T-helper 2 cell treated with Interferon-gamma antibody and Interleukin-4, amounts not matched to agents 5 μg/mL and 100 μg/mL, for 36 hours (primary cell): Measurements from ENCODE around the gene DLL1.

Experiments used
- DNase-seq: peaks from one replicate; pipeline ENCODE4 v3.0.0; 2021; ENCODE audit warnings: low spot score
- H3K27ac Mint-ChIP-seq: one replicate; pipeline ENCODE4 v1.8.0; 2021; ENCODE audit warnings: mild to moderate bottlenecking, mixed read lengths
- H3K27me3 Mint-ChIP-seq: one replicate; pipeline ENCODE4 v1.8.0; 2021; ENCODE audit warnings: low read depth, mixed read lengths
- H3K36me3 Mint-ChIP-seq: one replicate; pipeline ENCODE4 v1.8.0; 2021; ENCODE audit warnings: low read depth, mixed read lengths
- H3K4me1 Mint-ChIP-seq: one replicate; pipeline ENCODE4 v1.8.0; 2021; ENCODE audit warnings: low read depth, mixed read lengths
- H3K4me3 Mint-ChIP-seq: one replicate; pipeline ENCODE4 v1.8.0; 2022; ENCODE audit warnings: mild to moderate bottlenecking, moderate library complexity, mixed read lengths
- H3K9me3 Mint-ChIP-seq: one replicate; pipeline ENCODE4 v1.8.0; 2021; ENCODE audit warnings: mixed read lengths

The DLL1 gene

GRCh38 chr6:170261643-170262488 lies 29.0 kb downstream of the DLL1 start:
- H3K27me3 Mint-ChIP-seq: peaks cover 36% of the 10 kb centered on the region
- DNase-seq: no peak
- no peaks in the 10 kb centered on the region for H3K9me3 Mint-ChIP-seq
- no peaks in the 10 kb centered on the region for H3K4me1 Mint-ChIP-seq
- H3K27ac Mint-ChIP-seq: no peak overlapping the region
- no peaks in the 10 kb centered on the region for H3K36me3 Mint-ChIP-seq
- H3K4me3 Mint-ChIP-seq: no peak overlapping the region

- no peaks in the 10 kb centered on the region for H3K36me3 Mint-ChIP-seq
- no peak for DNase-seq
- H3K9me3 Mint-ChIP-seq: no peaks in the 10 kb centered on the region
- H3K4me1 Mint-ChIP-seq: no peaks in the 10 kb centered on the region
- no peak overlapping the region for H3K27ac Mint-ChIP-seq
- H3K27me3 Mint-ChIP-seq: peaks cover 30% of the 10 kb centered on the region
- no peak overlapping the region for H3K4me3 Mint-ChIP-seq
Measured at GRCh38 chr6:170260686-170261085, 30.2 kb downstream of the DLL1 start.

DNA sequence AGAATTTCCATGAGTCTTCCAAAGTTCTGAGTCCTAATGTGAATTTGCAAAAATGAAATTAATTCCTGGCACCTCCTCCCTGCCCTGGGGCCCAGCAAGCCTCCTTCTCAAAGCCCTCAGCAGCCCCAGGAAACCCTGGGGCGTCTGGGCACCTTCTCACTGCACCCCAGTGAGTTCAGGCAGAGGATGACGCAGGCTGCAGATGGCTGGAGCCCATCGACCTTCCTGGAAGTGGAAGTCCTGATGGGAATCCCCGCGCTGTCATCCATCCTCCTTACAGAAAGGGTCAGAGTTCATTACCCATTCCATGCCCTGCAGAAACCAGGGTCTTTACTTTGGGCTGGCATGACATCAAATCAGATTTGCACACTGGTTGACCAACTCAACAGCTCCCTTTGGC lies 31.6 kb downstream of the DLL1 start:
- Mint-ChIP-seq H3K27ac (no peak overlapping the region), H3K4me1 (no peaks in the 10 kb centered on the region), H3K9me3 (no peaks in the 10 kb centered on the region), H3K27me3 (peaks cover 23% of the 10 kb centered on the region), H3K4me3 (no peak overlapping the region), H3K36me3 (no peaks in the 10 kb centered on the region)
- no peak for DNase-seq

- Mint-ChIP-seq H3K4me3 (no peak overlapping the region), H3K27ac (no peak overlapping the region), H3K27me3 (peaks cover 20% of the 10 kb centered on the region), H3K9me3 (no peaks in the 10 kb centered on the region), H3K36me3 (no peaks in the 10 kb centered on the region), H3K4me1 (no peaks in the 10 kb centered on the region)
- DNase-seq: no peak
Measured at GRCh38 chr6:170258407-170258806, 32.5 kb downstream of the DLL1 start.

DNA sequence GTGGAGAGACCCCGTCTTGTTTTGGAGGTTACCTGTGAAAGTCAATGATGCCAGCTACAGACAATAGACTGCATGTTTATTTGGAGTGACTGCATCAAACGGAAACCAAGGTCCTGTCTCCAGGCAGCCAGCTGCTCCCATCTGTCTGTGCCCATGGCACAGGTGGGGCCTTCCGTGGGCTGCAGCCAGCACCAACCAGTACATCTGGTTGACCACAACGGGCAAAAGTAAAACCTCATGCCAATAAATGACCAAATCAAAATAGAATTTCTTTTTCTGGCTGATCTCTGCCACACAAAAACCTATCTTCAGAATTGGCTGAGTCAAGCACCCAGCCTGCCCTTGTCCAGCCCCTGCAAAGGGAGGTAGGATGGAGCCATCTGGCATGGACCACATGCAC lies 33.5 kb downstream of the DLL1 start:
- no peaks in the 10 kb centered on the region for H3K4me1 Mint-ChIP-seq
- DNase-seq: no peak
- H3K9me3 Mint-ChIP-seq: no peaks in the 10 kb centered on the region
- H3K4me3 Mint-ChIP-seq: no peak overlapping the region
- H3K27me3 Mint-ChIP-seq: peaks cover 17% of the 10 kb centered on the region
- no peaks in the 10 kb centered on the region for H3K36me3 Mint-ChIP-seq
- H3K27ac Mint-ChIP-seq: no peak overlapping the region

DNA sequence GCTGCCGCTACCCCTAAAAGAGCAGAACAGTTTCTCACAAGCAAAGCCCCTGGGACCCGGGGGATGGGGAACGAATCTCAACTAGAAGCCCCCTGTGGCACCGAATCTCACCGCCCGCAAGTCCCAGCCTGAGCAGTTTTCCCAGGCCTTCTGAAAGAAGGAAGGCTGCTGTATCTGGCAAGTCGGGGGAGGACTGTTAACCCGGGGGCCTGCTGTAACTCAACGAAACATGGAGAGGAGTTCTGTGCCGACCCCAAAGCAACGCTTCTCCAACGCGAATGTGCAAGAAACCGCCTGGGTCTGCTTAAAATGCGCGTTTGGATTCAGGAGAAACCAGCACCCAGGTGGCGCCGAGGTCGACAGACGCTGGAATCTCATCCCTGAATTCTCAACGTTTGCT lies 34.2 kb downstream of the DLL1 start:
- no peaks in the 10 kb centered on the region for H3K4me1 Mint-ChIP-seq
- DNase-seq: no peak
- H3K27ac Mint-ChIP-seq: no peak overlapping the region
- H3K27me3 Mint-ChIP-seq: peaks cover 15% of the 10 kb centered on the region
- no peaks in the 10 kb centered on the region for H3K36me3 Mint-ChIP-seq
- no peaks in the 10 kb centered on the region for H3K9me3 Mint-ChIP-seq
- H3K4me3 Mint-ChIP-seq: no peak overlapping the region

DNA sequence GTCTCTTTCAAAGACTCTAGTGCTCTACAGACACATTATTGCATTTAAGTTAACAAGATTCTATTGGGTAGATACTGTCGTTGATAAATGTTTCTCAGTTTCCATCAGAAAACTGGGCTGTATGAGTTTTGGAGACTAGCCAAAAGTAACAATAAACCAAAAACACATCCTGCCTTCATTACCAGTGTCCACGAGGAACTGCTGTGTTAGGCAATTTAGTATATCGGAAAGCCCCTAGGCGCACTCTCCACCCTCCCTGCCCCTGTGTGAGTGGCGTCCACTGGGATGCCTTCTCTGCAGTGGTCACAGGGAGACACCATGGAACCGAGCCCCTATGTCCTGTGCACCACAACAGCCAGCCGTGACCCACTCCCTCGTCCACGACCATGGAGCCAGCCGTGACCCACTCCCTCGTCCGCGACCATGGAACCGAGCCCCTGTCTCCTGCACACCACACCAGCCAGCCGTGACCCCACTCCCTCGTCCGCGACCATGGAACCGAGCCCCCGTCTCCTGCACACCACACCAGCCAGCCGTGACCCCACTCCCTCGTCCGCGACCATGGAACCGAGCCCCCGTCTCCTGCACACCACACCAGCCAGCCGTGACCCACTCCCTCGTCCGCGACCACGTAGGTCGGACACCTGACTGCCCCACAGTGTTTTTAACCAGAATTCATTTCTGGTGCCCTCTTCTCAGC lies 35.3 kb downstream of the DLL1 start:
- Mint-ChIP-seq H3K36me3 (no peaks in the 10 kb centered on the region), H3K4me3 (no peak overlapping the region), H3K4me1 (no peaks in the 10 kb centered on the region), H3K27ac (no peak overlapping the region), H3K27me3 (peaks cover 13% of the 10 kb centered on the region), H3K9me3 (no peaks in the 10 kb centered on the region)
- DNase-seq: no peak

DNA sequence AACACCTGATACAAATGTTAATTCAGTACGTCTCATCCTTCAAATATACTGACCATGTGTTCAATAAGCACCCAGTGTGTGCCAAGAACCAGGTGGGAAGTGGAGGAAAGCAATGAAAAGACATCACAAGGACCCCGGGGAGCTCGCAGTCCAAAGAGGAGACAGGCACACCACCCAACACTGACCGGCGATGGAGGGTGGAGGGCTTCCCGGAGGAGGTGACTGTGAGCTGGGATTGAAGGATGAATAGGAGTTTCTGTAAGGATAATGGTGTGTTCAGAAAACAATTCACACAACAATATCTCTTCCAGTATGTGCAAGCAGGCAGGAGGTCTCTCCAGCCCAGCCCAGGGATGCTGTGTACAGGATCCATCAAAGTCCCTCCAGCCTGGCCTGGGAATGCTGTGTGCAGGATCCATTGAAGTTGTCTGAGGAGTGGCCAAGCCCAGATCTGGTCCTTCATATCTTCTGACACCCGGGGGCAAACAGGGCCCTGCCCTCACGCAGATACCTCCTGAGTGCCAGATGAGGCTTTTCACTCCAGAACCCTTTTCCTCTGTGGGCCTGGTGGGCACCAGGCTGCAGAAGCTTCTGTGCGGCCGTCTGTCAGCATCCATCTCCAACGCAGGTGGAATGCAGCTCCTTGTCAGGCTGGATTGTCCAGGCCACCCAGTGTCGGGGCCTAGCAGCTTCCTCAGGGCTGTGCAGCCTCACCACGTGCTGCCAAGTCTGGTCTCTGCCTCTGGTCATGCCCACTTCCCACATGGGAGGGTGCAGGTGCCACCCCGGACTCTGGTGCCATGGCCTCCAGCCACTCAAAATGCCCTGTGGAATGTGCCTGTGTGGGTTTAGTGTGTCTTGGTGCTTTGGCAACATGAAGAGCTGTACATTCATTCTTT lies 36.3 kb downstream of the DLL1 start:
- Mint-ChIP-seq H3K27ac (no peak overlapping the region), H3K27me3 (peaks cover 12% of the 10 kb centered on the region), H3K36me3 (no peaks in the 10 kb centered on the region), H3K9me3 (no peaks in the 10 kb centered on the region), H3K4me3 (no peak overlapping the region), H3K4me1 (no peaks in the 10 kb centered on the region)
- no peak for DNase-seq

- Mint-ChIP-seq H3K9me3 (no peaks in the 10 kb centered on the region), H3K27ac (no peak overlapping the region), H3K4me1 (no peaks in the 10 kb centered on the region), H3K4me3 (no peak overlapping the region), H3K27me3 (peaks cover 9% of the 10 kb centered on the region), H3K36me3 (no peaks in the 10 kb centered on the region)
- no peak for DNase-seq
Measured at GRCh38 chr6:170253910-170254269, 37.0 kb downstream of the DLL1 start.

DNA sequence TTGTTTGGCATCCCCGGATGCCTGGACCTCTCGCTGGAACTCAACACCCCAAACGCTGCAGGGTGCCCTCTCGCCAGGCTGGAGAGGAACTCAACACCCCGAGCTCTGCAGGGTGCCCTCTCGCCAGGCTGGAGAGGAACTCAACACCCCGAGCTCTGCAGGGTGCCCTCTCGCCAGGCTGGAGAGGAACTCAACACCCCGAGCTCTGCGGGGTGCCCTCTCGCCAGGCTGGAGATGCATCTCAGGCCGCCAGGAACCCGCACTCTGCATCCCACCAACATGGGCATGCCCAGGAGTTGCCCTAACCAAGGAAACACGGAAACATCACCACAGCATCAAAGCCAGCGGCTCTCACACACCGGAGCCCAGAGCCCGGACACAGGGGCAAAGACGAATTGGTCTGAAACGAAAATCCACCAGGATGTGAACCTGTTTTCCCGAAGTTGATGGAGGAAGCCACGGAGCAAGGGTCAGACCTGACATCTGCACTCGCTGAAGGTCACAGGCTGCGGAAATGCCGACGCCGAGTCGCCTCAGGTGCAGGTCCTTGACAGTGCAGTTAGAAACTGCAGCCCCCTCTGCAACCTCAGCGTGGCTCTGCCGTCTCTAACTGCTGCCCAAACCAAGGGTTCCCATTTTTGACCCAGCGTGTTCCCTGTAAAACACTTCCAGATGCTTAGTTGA lies 37.5 kb downstream of the DLL1 start:
- DNase-seq: no peak
- no peaks in the 10 kb centered on the region for H3K4me1 Mint-ChIP-seq
- no peak overlapping the region for H3K27ac Mint-ChIP-seq
- H3K9me3 Mint-ChIP-seq: no peaks in the 10 kb centered on the region
- no peak overlapping the region for H3K4me3 Mint-ChIP-seq
- no peaks in the 10 kb centered on the region for H3K36me3 Mint-ChIP-seq
- peaks cover 9% of the 10 kb centered on the region for H3K27me3 Mint-ChIP-seq

DNA sequence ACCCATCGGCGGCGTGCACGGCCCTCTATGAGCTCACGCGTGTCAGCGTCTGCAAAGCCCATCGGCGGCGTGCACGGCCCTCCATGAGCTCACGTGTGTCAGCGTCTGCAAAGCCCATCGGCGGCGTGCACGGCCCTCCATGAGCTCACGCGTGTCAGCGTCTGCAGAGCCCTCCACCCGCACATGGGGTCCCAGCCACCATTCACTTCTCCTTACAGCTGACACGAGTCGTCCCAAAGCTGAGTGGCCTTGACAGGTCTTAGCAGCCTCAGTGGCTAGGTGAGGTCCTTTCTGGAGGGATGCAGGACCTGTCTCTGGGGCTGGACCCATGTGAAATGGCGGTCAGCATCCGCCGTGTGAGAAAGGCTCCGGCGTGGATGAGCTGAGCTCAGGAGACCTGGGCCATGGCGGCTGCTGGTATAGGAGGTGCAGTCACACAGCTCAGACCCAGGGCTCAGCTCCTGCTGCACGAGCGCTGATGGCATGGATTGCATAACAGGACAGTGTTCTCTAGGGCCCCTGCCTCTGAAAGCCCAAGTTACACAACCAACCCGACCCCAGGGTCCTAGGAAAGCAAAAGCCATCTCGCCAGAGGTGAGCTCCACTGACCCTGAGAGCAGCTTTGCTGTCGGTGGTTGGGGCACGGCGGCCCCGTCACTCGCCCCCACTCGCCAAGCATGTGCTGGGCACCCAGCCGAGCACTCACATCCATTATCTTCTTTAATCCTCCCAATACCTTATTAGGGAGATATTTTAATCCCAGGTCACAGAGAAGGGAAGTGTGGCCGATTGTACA lies 38.9 kb downstream of the DLL1 start:
- no peak overlapping the region for H3K27ac Mint-ChIP-seq
- no peak overlapping the region for H3K4me3 Mint-ChIP-seq
- peaks cover 5% of the 10 kb centered on the region for H3K27me3 Mint-ChIP-seq
- no peaks in the 10 kb centered on the region for H3K36me3 Mint-ChIP-seq
- H3K9me3 Mint-ChIP-seq: no peaks in the 10 kb centered on the region
- no peaks in the 10 kb centered on the region for H3K4me1 Mint-ChIP-seq
- DNase-seq: no peak

- Mint-ChIP-seq H3K36me3 (no peaks in the 10 kb centered on the region), H3K4me1 (no peaks in the 10 kb centered on the region), H3K9me3 (no peaks in the 10 kb centered on the region), H3K27ac (no peak overlapping the region), H3K4me3 (no peak overlapping the region), H3K27me3 (peaks cover 4% of the 10 kb centered on the region)
- DNase-seq: no peak
Measured at GRCh38 chr6:170250981-170251775, 39.7 kb downstream of the DLL1 start.
